ENCODE data around the gene RNF157.
A peak's percentile ranks its signal among the peaks of the same experiment; 100 is the strongest.
"Not testable (repeated sequence)": the region's sequence is repeated elsewhere in the genome, so short reads cannot be mapped to it uniquely, and the experiment has no call there.

The RNF157 gene

DNA sequence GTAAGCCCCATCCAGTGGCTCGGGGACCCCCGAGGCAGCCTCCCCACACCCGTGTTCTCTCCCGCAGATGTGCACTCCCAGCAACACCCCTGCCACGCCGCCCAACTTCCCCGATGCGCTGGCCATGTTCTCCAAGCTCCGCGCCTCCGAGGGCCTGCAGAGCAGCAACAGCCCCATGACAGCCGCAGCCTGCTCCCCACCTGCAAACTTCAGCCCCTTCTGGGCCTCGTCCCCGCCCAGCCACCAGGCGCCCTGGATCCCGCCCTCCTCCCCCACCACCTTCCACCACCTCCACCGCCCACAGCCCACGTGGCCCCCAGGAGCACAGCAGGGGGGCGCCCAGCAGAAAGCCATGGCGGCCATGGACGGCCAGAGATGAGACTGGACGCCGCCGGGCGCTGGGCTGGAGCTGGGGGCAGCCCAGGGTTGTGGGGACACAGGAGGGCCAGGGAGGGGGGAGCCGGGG is 29.9 kb upstream of the RNF157 start:
- no peak for DNase-seq

DNA sequence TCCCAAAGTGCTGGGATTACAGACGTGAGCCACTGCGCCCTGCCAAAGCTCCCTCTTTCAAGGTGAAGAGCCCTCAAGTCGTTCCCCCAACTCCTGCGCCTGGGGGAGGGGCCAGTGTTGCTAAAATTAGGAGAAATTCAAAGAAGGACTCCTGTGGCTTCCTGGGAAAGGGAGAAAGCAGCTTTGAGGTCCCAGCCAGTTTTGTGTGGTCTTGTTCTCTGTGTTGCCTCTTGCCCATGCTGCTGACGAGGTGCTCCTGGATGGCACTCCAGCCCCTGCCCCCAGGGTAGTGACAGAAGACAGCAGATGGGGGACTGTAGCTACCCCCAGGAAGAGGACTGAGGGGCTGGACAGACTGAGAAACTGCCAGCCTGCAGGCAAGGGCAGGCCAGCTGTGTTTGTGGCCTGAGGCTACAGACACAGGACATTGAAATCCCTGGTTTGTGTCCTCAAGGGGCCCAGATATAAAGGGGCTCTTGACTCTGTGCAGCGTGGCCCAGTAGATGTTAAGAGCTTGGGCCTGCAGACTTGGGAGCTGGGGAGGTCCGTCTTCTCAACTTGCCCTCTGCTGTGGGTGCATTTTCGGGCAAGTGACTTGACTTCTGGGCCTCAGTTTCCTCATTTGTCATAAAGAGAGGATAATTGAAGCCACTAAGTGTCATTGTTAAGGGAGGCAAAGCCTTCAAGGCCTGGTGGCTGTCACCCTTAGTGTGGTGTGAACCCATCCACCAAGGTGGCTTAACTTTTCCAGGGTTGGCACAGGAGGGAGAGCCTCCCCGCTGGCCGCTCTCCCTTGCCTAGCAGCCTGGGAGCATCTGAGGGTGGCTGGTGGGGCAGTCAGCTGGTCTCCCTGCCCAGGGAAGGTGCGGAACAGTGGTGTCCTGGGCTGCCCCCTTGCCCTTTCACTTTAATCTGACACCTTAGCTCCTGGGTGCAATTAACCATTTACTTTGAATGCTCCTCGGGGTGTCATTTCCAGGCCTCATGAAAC is 29.0 kb upstream of the RNF157 start:
- no peak for DNase-seq

DNA sequence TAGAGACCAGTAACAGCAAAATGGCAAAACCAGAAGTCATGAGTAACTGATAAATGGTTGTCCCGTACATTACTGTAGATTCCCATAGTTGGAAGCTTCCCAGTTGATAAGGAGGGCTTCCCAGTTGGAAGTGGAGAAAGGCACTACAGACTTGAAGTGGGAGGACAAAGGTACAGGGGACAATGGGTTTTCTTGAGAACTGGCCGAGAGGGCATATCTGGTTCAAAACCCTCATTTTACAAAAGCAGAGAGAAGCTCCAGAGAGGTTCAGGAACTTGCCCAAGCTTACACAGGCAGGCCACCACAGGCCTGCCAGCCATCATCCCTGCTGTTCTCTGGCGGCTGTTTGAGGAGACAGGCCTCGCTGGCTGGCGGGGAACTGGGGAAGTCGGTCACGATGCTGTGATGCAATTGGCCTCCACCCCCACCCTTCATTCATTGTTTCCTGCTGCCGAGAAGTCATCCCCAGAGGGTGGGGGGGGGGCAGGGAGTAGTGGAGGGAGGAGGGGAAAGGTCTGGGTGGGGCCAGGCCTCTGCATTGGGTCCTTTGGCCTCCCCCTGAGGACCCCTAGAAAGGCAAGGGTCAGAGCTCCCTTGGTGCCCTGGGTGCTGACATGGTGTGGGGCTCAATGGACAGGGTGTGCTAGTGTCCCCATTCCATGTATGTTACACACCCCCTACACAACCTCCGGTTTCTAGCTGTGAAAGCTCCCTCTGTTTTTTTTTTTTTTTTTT is 27.9 kb upstream of the RNF157 start:
- peak; percentile 82 for DNase-seq

DNA sequence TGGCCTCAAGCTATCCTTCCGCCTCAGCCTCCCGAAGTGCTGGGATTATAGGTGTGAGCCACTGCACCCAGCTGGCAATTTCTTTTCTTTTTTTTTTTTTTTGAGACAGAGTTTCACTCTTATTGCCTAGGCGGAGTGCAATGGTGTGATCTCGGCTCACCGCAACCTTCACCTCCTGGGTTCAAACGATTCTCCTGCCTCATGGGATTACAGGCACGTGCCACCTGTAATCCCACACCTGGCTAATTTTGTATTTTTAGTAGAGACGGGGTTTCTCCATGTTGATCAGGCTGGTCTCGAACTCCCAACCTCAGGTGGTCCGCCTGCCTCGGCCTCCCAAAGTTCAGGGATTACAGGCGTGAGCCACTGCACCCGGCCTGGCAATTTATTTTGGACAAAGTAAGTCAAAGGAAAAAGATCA is 27.3 kb upstream of the RNF157 start:
- not testable (repeated sequence) for DNase-seq

DNA sequence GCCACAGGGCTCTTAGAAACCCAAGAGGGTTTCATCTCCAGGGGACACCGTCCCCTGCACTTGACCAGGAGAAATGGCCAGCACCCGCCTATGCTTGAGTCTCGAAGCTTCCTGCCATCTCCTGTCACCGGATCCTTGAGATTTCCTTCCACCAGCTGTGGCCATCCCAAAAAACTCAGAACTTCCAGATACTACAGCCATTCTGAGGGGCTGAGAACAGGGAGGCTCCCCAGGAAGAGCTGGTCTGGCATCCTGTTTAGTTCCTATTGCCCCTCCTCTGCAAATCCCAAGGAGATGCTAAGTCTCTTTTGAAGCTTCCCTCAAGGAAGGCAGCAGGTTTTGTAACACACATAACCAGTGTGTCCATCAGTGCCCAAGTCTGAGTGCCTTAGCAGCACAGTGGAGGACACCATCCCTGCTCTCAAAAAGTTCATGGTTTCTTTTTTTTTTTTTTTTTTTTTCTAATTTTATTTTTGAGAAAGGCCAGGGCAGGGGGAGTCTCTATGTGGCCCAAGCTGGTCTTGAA is 26.8 kb upstream of the RNF157 start:
- DNase-seq, result no peak

DNA sequence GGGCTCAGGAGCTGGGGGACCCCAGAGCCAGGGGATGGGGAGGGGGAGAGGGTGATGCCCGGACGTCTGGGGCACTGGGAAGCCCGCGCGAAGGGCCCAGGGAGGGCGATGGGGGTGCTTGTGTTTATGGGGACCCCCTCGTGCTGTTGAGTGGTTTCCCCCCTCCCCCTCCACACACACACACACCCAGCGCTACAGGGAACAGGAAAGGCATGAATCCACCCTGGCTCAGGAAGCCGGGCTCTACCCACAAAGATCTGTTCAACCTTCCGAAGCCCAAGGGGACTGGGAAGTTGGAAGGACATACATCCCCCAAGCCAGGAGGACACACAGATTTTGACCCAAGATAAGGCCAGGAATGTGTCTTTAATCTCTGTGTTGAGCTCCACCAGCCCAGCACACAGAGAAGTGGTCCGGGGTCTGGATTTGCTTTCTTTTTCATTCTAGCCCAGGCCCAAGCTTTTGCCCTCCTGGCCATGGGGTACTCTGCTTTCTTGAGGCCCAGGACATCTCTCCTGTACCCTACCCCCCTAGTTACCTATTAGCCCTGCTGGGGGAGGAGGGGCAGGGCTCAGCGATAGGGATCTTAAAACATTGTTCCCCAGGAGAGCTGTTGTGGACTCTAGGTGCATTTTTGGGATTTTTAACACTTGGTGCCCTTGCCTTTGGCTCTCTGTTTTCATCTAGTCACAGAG is 26.1 kb upstream of the RNF157 start:
- DNase-seq, result peak; percentile 39

DNA sequence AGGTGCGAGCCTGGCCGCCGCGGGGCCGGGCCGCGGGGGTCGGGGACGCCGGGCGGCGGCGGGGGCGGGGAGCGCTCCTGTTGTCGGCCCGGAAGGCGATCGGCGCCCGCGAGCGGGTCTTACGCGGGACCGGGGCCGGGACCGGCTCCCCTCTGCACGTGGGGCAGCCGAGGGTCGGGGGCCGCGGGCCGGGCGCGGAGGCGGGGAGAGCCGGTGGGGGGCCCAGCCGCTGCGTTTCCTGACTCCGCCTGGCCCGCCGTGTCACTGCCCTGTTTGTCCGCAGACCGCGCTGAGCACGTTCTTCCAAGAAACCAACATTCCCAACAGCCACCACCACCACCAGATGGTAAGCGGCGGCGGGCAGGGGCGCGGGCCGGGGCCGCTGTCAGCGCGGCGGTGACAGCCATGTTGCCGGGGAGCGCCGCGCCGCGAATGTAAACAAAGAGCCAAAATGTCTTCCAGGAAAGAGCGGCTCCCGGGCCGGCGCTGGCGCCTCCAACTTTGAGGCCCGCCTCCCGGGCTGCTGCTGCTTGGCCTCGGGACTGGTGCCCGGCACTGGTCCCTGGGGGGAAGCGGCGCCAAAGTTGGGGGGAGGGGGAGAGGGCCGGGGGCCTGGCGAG is 25.4 kb upstream of the RNF157 start:
- DNase-seq, result peak; percentile 69

DNA sequence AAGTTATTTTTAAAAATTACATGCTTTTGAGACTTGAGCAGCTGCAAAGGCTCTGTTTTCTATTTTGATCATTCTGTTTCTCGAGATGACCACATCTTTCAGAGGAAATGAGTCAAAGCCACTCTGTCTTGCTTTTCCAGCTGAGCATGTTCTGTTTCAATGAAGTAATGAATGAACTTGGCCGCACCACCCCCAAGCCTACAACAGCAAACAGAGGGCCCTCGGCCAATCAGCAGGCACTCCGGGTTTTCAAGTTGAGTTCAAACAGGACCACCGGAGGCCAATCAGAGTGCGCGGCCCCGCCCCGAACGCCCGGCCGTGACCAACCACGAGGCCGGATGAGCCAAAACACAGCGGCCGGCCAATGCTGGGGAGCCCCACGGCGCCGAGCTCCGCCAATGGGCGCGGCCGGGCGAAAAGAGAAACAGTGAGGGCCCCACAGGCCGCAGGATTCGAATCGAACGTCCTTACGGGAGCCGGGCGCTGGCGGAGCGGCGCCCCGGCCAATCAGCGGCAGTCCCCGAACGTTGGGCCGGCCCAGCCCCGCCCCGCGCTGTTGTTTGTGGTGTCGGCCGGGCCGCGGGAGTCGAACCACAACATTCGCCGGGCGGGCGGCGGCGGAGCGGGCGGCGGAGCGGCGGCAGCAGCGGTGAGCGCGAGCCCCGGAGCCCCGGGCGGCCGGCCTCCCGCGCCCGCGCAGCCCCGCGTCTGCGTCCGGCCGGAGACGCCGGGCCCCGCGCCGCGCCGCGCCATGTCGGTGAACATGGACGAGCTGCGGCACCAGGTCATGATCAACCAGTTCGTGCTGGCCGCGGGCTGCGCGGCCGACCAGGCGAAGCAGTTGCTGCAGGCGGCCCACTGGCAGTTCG is 24.7 kb upstream of the RNF157 start, which contains the start of gene UBALD2:
Gene UBALD2 (plus strand): TSS at position 594 of the 869 bp plus-strand sequence. CDS start 158 bp downstream, at position 752.
- peak; percentile 99 for DNase-seq

DNA sequence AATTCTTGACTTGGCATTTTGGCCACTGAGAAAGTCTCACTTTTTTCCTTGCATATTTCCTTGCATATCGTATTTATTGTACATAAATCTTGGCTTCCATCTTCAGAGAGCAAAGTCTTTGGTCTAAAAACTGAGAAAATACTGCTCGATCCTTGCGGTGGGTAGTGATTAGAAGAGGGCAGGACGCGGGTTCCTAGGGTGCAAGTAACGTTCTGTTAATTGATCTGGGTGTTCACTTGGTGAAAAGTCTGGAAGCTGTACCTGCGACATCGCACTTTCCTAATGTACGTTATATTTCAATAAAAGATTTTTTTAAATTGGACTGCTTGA is 24.1 kb upstream of the RNF157 start:
- no peak for DNase-seq

DNA sequence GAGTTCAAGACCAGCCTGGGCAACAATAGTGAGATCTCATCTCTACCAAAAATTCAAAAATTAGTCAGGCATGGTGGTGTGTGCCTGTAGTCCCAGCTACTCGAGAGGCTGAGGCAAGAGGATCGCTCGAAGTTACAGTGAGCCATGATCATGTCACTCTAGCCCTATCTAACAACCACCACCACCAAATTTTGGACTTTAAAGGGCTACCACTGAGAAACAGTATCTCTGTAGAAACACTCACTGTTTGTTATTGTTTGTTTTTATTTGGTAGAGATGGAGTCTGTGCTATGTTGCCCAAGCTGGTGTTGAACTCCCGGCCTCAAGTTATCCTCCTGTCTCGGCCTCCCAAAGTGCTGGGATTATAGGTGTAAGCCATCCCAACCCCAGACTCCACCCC is 23.6 kb upstream of the RNF157 start:
- DNase-seq, result no peak

DNA sequence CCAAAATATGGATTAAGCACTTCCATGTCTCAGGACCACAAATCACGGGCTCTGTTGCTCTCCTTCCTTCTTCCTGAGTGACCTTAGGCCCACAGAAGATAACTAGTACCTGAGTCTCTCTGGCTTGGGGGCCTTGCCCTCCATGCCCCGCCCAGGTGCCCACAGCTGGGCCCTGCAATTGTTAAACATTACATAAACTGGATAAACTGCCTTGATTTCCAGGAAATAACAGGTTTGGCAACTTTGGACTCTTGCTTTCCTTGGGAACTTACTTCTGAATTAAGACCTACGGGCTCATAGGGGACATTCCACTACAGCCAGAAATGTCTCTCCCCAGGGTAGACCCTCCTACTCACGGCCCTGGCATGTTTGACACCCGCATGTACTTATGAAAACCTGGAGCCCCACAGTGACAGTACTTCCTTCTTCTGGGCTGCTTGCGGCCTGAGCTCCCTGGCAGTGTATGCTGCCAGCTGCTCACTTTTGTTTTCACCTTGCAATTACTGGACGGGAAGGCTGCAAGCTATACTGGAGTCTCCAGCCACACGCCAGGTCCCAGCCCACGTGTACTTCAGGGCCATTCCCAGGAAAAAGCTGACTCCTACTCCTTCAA is 22.5 kb upstream of the RNF157 start:
- peak; percentile 52 for DNase-seq

DNA sequence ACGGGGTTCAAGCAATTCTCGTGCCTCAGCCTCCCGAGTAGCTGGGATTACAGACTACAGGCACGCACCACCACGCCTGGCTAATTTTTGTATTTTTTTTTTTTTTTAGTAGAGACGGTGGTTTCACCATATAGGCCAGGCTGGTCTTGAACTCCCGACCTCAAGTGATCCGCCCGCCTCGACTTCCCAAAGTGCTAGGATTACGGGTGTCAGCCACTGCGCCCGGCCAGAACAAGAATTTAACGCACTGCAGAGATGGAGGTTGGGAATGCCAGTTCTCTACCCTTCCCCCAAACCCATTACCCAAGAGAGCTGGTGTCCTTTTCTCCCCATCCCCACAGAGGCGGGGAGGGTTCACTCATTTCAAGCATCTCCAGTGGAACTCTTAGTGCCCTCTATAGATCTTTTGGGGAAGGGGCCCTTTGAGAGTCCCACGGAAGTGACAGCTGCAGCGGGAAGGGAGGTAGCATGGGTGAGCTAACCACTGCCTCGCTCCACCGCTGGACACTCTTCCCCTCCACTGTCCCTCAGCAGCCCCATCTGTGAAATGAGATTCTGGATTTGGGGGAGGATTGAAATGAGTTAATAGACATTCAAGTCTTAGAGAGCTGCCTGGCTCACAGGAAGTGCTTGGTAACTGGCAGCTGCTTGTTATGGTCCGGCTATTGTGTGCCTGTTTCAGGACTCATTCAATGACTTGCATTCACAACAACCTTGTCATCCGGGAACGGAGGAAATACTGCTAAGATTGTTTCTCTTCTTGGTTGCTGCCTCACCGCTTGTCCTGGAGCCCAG is 21.3 kb upstream of the RNF157 start:
- no peak for DNase-seq

DNA sequence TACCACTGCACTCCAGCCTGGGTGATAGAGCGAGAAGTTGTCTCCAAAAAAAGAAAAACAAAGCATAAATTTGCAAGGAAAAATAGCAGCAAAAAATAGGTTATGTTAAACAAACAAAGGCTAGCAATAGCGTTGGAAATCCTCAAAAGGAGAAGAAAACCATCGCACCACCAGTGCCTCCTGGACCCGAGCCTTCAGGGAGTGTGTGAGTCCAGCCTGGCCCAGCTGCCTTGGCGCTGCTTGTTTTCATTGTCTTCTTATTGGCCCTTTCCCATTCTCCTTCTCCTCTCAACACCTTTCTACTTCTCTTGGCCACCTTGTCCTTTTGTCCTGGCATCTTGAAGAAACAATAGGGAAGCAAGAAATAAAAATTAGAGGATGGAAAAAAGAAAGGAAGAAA is 20.4 kb upstream of the RNF157 start:
- no peak for DNase-seq

DNA sequence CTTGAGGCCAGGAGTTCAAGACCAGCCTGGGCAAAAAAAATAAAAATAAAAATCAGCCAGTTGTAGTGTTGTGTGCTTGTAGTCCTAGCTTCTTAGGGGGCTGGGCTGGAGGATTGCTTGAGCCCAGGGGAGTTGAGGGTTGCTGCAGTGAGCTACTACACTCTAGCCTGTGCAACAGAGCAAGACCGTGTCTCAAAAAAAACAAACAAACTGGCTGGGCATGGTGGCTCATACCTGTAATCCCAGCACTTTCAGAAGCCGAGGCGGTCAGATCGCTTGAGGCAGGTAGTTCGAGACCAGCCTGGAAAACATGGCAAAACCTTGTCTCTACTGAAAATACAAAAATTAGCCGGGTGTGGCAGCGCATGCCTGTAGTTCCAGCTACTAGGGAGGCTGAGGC is 19.9 kb upstream of the RNF157 start:
- no peak for DNase-seq

DNA sequence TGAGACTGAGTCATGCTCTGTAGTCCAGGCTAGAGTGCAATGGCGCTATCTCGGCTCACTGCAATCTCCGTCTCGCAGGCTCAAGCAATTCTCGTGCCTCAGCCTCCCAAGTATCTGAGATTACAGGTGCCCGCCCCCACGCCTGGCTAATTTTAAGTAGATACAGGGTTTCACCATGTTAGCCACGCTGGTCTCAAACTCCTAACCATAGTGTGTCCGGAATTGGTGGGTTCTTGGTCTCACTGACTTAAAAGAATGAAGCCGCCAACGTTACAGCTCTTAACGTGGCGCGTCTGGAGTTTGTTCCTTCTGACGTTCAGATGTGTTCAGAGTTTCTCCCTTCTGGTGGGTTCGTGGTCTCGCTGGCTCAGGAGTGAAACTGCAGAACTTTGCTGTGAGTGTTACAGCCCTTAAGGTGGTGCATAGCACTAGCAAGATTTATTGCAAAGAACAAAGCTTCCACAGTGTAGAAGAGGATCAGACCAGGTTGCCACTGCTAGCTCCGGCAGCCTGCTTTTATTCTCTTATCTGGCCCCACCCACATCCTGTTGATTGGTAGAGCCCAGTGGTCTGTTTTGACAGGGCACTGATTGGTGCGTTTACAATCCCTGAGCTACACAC is 16.2 kb upstream of the RNF157 start:
- peak; percentile 41 for DNase-seq

DNA sequence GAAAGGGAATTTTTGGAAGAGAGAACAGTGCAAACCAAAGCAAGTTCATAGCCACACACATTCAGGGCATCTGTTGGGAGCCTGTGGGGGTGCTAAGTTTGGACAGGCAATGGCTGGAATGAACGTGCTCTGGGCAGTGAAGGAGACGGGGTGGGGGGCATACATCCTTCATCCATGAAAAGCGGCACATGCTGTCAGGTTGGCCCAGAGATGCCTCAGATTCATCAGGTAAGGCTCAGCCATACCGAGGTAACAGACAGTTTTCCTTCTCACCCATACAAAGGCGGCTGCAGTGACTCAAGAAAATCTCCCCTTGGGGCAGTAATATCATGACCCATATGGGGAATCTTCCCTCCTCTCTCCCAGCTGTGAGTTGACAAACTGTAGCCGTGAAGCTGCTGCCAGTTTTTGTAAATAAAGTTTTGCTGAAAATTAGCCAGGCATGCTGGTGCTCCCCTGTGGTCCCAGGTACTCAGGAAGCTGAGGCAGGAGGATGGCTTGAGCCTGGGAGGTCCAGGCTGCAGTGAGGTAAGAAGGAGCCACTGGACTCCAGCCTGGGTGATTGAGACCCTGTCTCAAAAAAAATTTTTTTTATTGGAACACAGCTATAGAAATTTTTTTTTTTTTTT is 15.6 kb upstream of the RNF157 start:
- no peak for DNase-seq

DNA sequence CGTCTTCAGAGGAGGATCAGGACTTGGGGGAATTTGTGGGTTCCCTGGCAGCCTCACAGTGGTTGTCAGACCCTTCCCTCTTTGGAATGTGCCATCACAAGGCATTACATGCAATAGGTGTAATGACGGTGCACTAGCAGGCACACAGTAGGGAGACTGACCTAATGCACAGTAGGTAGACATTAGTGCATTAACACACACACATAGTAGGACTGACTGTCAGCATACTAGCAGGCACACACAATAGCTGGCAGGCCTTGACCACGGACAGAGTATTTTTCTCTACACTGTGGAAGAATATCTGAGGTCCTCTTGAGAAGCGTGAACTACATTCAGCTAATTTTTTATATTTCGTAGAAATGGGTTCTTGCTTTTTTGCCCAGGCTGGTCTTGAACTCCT is 14.0 kb upstream of the RNF157 start:
- DNase-seq, result no peak

DNA sequence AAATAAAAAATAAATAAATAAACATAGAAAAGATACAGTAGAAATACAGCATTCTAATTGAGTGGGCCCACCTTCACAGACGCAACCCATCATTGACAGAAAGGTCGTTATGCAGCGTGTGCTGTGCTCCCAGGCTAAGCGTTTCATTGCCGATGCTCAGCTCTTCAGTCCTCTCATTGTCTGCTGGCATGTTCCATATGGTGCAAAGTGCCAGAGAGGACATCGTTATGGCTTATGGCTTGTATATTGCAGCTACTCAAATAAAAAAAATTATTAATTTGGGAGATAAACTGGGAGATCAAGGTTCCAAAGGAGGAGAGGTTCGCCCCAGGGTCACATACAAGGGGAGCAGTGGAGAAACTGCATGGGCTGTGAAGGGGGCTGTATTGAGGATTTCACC is 13.5 kb upstream of the RNF157 start:
- no peak for DNase-seq

Measured in CD4-positive, alpha-beta T cell treated with Interleukin-6 for 4 hours (primary cell).